A549 (cell line): ENCODE data around the gene LHX5. TPM values are rescaled to one million over a fixed set of nuclear protein-coding genes. Genes with fewer than 3 reads are reported as not detected.
A peak's percentile ranks its signal among the peaks of the same experiment; 100 is the strongest.

Experiments used
- ATAC-seq, 2 experiments: fragments of 200-7000 bp in 1 of 2; fragments of >200 bp in 1 of 2; cut with Nextera tagmentation in 1 of 2; cut with Tn5 transposase in 1 of 2; 3 replicates each; pipeline versions ENCODE4 v1.8.0 to v1.9.1; 2018 to 2020; ENCODE audit warnings: mild to moderate bottlenecking in 1 of 2, moderate library complexity in 1 of 2
- CTCF ChIA-PET: fragments of 300-600 bp; sonication (Branson Sonifier 250); formaldehyde crosslinking; extraction: SDS; loops from one replicate; lab custom pipeline; 2021; ENCODE audit warnings: antibody characterized with exemption, inconsistent platforms; lab: Yijun Ruan, JAX
- POLR2A ChIA-PET: fragments of 350-600 bp; formaldehyde crosslinking; extraction: SDS; loops from one replicate; lab custom pipeline; 2021; ENCODE audit warnings: antibody characterized with exemption, inconsistent platforms; lab: Yijun Ruan, JAX
- DNase-seq, 2 experiments: peaks; one replicate each; pipeline versions ENCODE4 v3.0.0 to v3.0.0-alpha.2; 2011 to 2016; ENCODE audit warnings: low read depth in 1 of 2, low spot score in 1 of 2
- FAIRE-seq: peaks from 2 replicates; lab custom pipeline; 2011; peaks lifted over from hg19 to GRCh38; lab: Jason Lieb, UNC
- H3K27ac ChIP-seq, 2 experiments: fragments of >200 bp; sonication (Bioruptor Twin); formaldehyde crosslinking; 3 replicates each; pipeline ENCODE4 v1.5.1; 2016 to 2017
- H3K4me1 ChIP-seq: fragments of >200 bp; sonication (Bioruptor Twin); formaldehyde crosslinking; 3 replicates; pipeline ENCODE4 v1.6.1; 2016
- H3K4me2 ChIP-seq: fragments of >200 bp; sonication (Bioruptor Twin); formaldehyde crosslinking; 3 replicates; pipeline ENCODE4 v1.6.1; 2016
- H3K4me3 ChIP-seq: fragments of >200 bp; sonication (Bioruptor Twin); formaldehyde crosslinking; 3 replicates; pipeline ENCODE4 v1.5.1; 2016
- H3K9me3 ChIP-seq: fragments of >200 bp; sonication (Bioruptor Twin); formaldehyde crosslinking; 3 replicates; pipeline ENCODE4 v1.6.1; 2016
- BHLHE40 ChIP-seq: IDR thresholded peaks from 2 replicates; pipeline ENCODE4 v1.6.1; 2012; ENCODE audit warnings: low read depth, low read length, inconsistent platforms
- CHD2 ChIP-seq: fragments of 150-350 bp; IDR thresholded peaks from 2 replicates; pipeline ENCODE4 v1.6.1; 2014; ENCODE audit warnings: low read length; ENCODE audit not compliant: partially characterized antibody
- EHF ChIP-seq: fragments of 250-450 bp; sonication (Bioruptor Pico); IDR thresholded peaks from 2 replicates; pipeline ENCODE4 v1.5.0; 2020; ENCODE audit warnings: mild to moderate bottlenecking
- EP300 ChIP-seq, 2 experiments: fragments of >200 bp; sonication (Bioruptor Twin); formaldehyde crosslinking; IDR thresholded peaks; 2 replicates in 1 of 2; 3 replicates in 1 of 2; pipeline ENCODE4 v1.6.1; 2016 to 2017
- ESRRA ChIP-seq: fragments of 150-350 bp; IDR thresholded peaks from 2 replicates; pipeline ENCODE4 v1.6.1; 2014; ENCODE audit warnings: mild to moderate bottlenecking, low read length, borderline replicate concordance
- FOSB ChIP-seq: fragments of 250-450 bp; sonication (Bioruptor Pico); IDR thresholded peaks from 2 replicates; pipeline ENCODE4 v1.5.0; 2020; ENCODE audit warnings: mild to moderate bottlenecking, moderate library complexity
- HOXA7 ChIP-seq: fragments of 250-450 bp; sonication (Bioruptor Pico); IDR thresholded peaks from 2 replicates; pipeline ENCODE4 v1.5.0; 2020; ENCODE audit warnings: mild to moderate bottlenecking, moderate library complexity
- HOXB13 ChIP-seq: fragments of 250-450 bp; sonication (Bioruptor Pico); IDR thresholded peaks from 2 replicates; pipeline ENCODE4 v1.5.0; 2020; ENCODE audit warnings: low read depth, mild to moderate bottlenecking, moderate library complexity
- JUN ChIP-seq, 2 experiments: fragments of >200 bp; sonication (Bioruptor Twin); formaldehyde crosslinking; IDR thresholded peaks; 2 replicates in 1 of 2; 3 replicates in 1 of 2; pipeline ENCODE4 v1.6.1; 2016 to 2017
- KDM1A ChIP-seq: fragments of 200-600 bp; sonication (generic); IDR thresholded peaks from 2 replicates; pipeline ENCODE4 v1.6.1; 2016; ENCODE audit warnings: low read depth, mild to moderate bottlenecking
- MAFK ChIP-seq: fragments of 450-650 bp; IDR thresholded peaks from 2 replicates; pipeline ENCODE4 v1.6.1; 2014; ENCODE audit not compliant: partially characterized antibody
- MYC ChIP-seq: IDR thresholded peaks from 2 replicates; pipeline ENCODE4 v1.6.1; 2012; ENCODE audit warnings: mild to moderate bottlenecking, inconsistent platforms, low read length, improper control_type of control experiment, borderline replicate concordance
- NPAS2 ChIP-seq: fragments of 250-450 bp; sonication (Bioruptor Pico); IDR thresholded peaks from 2 replicates; pipeline ENCODE4 v1.8.0; 2022; ENCODE audit warnings: mild to moderate bottlenecking, moderate library complexity, borderline replicate concordance
- RCOR1 ChIP-seq: fragments of 150-350 bp; IDR thresholded peaks from 2 replicates; pipeline ENCODE4 v1.6.1; 2014; ENCODE audit warnings: antibody characterized with exemption, low read length, low read depth
- SREBF2 ChIP-seq: fragments of 450-650 bp; IDR thresholded peaks from 2 replicates; pipeline ENCODE4 v1.6.1; 2014; ENCODE audit warnings: mild to moderate bottlenecking, moderate library complexity
- TP53 ChIP-seq: fragments of 250-450 bp; sonication (Bioruptor Pico); IDR thresholded peaks from 2 replicates; pipeline ENCODE4 v1.5.0; 2021; ENCODE audit warnings: mild to moderate bottlenecking, moderate library complexity
- ZFP36 ChIP-seq: fragments of 450-650 bp; IDR thresholded peaks from 2 replicates; pipeline ENCODE4 v1.6.1; 2014; ENCODE audit warnings: borderline replicate concordance; ENCODE audit not compliant: partially characterized antibody
- ZNF302 ChIP-seq: fragments of 250-450 bp; sonication (Bioruptor Pico); IDR thresholded peaks from 2 replicates; pipeline ENCODE4 v1.9.0; 2021; ENCODE audit warnings: inconsistent platforms, mild to moderate bottlenecking, moderate library complexity
- WGBS: methylation state at CpG from one replicate; pipeline ENCODE4 v1.1.6; 2017; ENCODE audit errors: missing lambda C conversion rate; 5-methylcytosine and 5-hydroxymethylcytosine counted together
- polyA plus RNA-seq, 4 experiments: library from polyadenylated mRNA; depleted of rRNA in 3 of 4; stranded (reverse); fragments of >200 nt; fragmentation: RNase III in 1 of 4; extraction: RNeasy Plus Mini Kit Qiagen cat#74134 plus additional on column Dnase treatment in 1 of 4; gene quantifications; 2 replicates in 3 of 4; 3 replicates in 1 of 4; pipeline ENCODE4 v1.2.3, GENCODE V29; 2011 to 2017
- TF ChIP-seq, protein P1 (sequence below): fragments of 150-350 bp; IDR thresholded peaks from 2 replicates; pipeline ENCODE4 v1.6.1; 2014; ENCODE audit warnings: low read depth, mild to moderate bottlenecking, low read length
- TF ChIP-seq, protein P2 (sequence below): fragments of 450-650 bp; IDR thresholded peaks from 2 replicates; pipeline ENCODE4 v1.6.1; 2014; ENCODE audit warnings: antibody characterized with exemption
- TF ChIP-seq, protein P3 (sequence below): IDR thresholded peaks from 2 replicates; pipeline ENCODE4 v1.6.1; 2012

LHX5 gene
- polyA plus RNA-seq, 2 of the 4 experiments (the other 2 are of a cell fraction), result not detected

DNA sequence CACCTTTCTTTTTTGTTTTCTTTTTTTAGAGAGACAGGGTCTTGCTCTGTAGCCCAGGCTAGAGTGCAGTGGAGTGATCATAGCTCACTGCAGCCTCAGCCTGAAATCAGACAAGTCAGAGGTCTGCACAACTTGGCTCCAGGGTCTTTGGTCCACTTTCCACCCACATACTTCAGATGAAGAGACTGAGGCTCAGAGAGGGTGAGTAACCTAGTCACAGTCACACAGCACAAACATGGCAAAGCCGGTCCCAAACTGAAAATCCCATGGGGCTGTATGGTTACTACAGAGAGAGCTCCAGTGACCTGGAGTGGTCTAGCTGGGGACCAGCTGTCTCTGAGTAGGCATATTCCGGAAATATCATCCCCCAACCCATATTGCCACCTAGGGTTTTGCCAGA is 19.2 kb downstream of the LHX5 start:
- Histone ChIP-seq H3K4me1 (no peaks in the 10 kb centered on the region), H3K4me2 (no peak overlapping the region), H3K27ac (no peak overlapping the region), H3K9me3 (no peaks in the 10 kb centered on the region), H3K4me3 (no peak overlapping the region)
- 46% methylated on average over 2 of the region's 2 CpGs for WGBS
- no peak for DNase-seq
- no peak for TF ChIP-seq TP53 (CRISPR knock-in tag)
- TF ChIP-seq, protein P1, sequence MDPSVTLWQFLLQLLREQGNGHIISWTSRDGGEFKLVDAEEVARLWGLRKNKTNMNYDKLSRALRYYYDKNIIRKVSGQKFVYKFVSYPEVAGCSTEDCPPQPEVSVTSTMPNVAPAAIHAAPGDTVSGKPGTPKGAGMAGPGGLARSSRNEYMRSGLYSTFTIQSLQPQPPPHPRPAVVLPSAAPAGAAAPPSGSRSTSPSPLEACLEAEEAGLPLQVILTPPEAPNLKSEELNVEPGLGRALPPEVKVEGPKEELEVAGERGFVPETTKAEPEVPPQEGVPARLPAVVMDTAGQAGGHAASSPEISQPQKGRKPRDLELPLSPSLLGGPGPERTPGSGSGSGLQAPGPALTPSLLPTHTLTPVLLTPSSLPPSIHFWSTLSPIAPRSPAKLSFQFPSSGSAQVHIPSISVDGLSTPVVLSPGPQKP, result no peak
- TF ChIP-seq SREBF2, result no peak
- no peak for TF ChIP-seq ESRRA
- no peak for TF ChIP-seq HOXB13 (CRISPR knock-in tag)
- TF ChIP-seq ZFP36, result peak; percentile 67
- 0 out of 2 replicates have a peak, but pooled peaks have one; percentile 17 for TF ChIP-seq KDM1A
- no peak for TF ChIP-seq MAFK
- no peak for FAIRE-seq
- CTCF ChIA-PET, result interaction anchor here (0.6 to 2.7 kb wide), 4 partner anchors 10 to 461 kb away, joined by 3 to 16 read pairs (median 4); no protein-coding TSS in a partner anchor
- POLR2A ChIA-PET, result no interaction called here
- ATAC-seq, result no peak

DNA sequence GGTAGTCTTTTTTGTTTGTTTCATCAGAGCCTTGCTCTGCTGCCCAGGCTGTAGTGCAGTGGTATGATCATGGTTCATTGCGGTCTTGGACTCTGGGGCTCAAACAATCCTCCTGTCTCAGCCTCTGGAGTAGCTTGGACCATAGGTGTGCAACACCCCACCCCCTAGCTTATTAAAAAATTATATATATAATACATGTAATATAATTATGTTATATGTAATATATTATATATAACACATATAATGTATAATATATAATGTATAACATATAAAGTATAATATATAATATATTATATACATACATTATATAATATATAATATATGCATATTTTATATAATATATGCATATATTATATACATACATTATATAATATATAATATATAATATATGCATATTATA is 21.8 kb downstream of the LHX5 start:
- no peak for TF ChIP-seq FOSB (CRISPR knock-in tag)
- no peak for TF ChIP-seq BHLHE40
- TF ChIP-seq MYC, result no peak
- no peak for TF ChIP-seq ZNF302 (CRISPR knock-in tag)
- TF ChIP-seq ZFP36, result no peak
- TF ChIP-seq SREBF2, result no peak
- TF ChIP-seq EHF, result no peak
- no peak for TF ChIP-seq CHD2
- TF ChIP-seq NPAS2 (CRISPR knock-in tag), result no peak
- no peak for TF ChIP-seq TP53 (CRISPR knock-in tag)
- TF ChIP-seq, protein P2, sequence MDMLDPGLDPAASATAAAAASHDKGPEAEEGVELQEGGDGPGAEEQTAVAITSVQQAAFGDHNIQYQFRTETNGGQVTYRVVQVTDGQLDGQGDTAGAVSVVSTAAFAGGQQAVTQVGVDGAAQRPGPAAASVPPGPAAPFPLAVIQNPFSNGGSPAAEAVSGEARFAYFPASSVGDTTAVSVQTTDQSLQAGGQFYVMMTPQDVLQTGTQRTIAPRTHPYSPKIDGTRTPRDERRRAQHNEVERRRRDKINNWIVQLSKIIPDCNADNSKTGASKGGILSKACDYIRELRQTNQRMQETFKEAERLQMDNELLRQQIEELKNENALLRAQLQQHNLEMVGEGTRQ, result no peak
- no peak for TF ChIP-seq EP300 (IDR thresholded peaks at IDR 0.05)
- TF ChIP-seq, protein P3, sequence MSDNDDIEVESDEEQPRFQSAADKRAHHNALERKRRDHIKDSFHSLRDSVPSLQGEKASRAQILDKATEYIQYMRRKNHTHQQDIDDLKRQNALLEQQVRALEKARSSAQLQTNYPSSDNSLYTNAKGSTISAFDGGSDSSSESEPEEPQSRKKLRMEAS, result no peak
- TF ChIP-seq HOXA7 (CRISPR knock-in tag), result no peak
- TF ChIP-seq RCOR1, result no peak
- no peaks in the 10 kb centered on the region for H3K9me3 ChIP-seq
- ATAC-seq (no peak), DNase-seq (no peak), FAIRE-seq (no peak)
- no peaks in the 10 kb centered on the region for H3K4me1 ChIP-seq
- no peak overlapping the region for H3K4me3 ChIP-seq
- 61% methylated on average over 1 of the region's 1 CpG for WGBS
- ChIA-PET CTCF (interaction anchor here (1.1 kb wide), 1 partner anchor 12 kb away, joined by 8 read pairs; no protein-coding TSS in a partner anchor), POLR2A (no interaction called here)
- H3K4me2 ChIP-seq, result no peak overlapping the region
- H3K27ac ChIP-seq, result no peak overlapping the region

DNA sequence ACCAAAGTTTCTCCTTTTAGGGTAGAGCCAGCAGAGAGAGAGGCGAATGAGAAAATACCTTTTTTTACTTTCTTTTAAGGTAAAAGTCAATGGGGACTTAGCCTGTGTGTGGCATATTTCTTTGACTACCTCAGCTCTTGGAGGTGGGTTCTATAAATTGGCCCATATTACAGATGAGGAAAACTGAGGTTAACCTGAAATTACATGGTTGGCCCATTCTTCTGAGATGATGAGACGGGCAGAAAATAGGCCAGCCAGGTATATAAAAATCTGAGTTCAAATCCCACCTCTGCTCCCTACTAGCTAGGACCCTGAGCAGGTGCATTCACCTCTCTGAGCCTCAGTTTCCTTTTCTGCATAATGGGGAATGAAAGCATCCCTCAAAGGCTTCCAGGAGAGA is 22.4 kb downstream of the LHX5 start:
- Histone ChIP-seq H3K4me1 (no peaks in the 10 kb centered on the region), H3K4me3 (no peak overlapping the region), H3K4me2 (no peak overlapping the region), H3K9me3 (no peaks in the 10 kb centered on the region), H3K27ac (no peak overlapping the region)
- FAIRE-seq, result no peak
- 0 out of 2 replicates have a peak, but pooled peaks have one; percentile 21 for TF ChIP-seq KDM1A
- no peak for TF ChIP-seq FOSB (CRISPR knock-in tag)
- no peak for TF ChIP-seq JUN (IDR thresholded peaks at IDR 0.05)
- no peak for TF ChIP-seq EP300 (IDR thresholded peaks at IDR 0.05)
- ChIA-PET POLR2A (no interaction called here), CTCF (interaction anchor here (1.1 kb wide), 1 partner anchor 13 kb away, joined by 8 read pairs; no protein-coding TSS in a partner anchor)
- ATAC-seq, result no peak
- 38% methylated on average over 2 of the region's 2 CpGs for WGBS
- DNase-seq, result no peak
